ENCODE measurements around the gene GSE1.

GSE1 gene

DNA sequence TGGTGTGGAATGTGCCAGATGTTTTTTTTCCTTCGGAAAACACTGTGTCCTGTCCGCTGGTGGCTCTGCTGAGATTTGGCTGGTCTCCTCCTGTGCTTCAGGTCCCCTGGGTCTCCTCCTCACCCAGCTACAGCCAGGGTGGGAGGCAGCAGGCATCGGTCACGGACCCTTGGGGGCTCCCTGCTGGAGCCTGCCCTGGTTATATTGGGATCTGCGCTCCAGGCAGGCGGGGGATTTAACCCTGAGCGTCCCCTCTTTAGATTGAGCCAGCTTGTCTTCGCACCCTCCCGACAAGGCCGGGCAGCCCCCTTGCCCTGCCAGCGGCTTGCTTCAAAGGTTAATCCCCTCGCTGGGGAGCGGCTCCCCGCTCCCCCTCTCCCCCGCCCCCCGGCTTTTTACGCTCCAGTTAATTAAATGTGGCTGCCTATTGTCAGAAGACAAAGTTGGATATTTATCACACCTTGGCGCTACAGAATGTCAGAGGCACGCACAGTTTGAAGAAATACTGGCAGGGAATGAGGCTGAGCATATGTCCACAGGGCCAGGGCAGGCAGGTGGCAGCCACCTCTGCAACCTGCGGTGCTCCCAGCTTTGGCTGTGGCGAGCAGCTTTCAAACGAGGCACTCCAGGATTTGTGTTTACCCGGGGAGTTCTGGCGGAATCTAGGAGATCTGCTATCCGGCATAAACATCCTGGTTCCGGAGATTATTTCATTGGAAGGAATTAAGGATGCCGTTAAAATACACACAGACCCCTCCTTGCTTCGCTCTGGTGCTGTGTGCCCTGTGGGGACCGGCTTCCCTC is 38.2 kb upstream of the GSE1 start:
- DNase-seq (ENCODE audit: low read depth), result no peak

DNA sequence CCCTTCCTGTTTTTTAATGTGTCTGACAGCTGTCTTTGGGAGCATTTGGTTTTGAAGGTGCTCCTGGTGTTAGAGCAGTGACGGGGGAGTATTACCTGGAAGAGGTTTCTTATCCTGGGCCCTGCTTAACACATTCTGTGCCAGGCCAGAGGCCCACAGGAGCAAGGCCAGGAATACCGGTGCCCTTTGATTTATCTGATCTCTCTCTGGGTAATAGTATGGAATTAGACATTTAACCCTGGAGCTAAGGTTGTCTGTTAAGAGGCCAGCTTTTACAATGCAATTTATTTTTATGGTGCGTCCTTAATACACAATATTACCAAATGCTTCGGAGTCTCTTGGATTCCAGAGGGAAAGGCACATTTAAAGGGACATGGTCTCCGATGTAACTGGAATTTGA is 37.2 kb upstream of the GSE1 start:
- DNase-seq (ENCODE audit: low read depth), result no peak

DNA sequence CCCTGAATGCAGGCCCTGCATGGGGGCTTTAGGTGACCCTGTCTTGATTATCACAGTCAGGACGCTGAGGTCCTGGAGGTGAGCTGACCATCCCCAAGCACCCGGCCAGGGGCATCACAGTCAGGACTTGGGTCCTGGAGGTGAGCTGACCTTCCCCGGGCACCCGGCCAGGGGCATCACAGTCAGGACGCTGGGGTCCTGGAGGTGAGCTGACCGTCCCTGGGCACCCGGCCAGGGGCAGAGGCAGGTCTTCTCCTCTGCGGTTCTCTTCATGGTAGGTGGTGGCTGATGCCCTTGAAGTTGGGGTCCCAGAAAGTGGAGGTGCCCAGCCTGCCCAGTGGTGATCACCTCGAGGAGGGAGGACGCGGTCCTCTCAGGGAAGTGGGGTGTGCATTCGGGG is 36.2 kb upstream of the GSE1 start:
- DNase-seq (ENCODE audit: low read depth), result no peak

DNA sequence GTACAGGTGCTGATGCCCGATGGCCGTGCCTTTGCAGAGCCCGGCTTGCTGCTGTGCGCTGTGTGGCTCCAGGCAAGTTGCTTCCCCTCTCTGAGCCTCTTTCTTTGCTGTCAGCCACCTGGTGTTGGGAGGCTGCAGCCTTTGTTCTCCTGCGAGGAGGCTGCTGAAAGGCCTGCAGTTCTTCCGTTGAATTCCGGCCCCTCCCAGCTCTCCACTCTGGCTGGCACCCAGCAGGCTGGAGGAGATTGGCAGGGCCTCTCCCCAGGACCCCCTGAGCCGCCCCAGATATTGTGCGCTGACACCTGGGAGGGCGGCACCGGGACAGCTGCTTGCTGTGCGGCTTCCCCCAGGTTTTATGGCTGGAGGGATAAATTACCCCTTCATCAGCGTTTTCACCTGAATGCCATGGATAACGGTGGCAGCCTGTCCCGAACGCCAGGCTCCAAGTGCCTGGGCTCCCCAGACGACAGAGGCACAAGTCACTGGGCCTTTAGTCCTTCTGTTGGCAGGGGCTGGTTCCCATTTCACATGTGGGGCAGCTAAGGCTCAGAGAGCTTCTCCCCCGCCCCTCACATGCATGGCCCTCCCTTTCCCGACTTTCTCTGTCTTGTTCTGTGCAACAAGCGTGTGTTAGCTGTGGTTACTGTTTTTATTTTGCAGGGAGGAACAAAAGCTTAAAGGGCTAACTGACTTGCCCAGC is 35.1 kb upstream of the GSE1 start:
- DNase-seq (ENCODE audit: low read depth), result no peak

DNA sequence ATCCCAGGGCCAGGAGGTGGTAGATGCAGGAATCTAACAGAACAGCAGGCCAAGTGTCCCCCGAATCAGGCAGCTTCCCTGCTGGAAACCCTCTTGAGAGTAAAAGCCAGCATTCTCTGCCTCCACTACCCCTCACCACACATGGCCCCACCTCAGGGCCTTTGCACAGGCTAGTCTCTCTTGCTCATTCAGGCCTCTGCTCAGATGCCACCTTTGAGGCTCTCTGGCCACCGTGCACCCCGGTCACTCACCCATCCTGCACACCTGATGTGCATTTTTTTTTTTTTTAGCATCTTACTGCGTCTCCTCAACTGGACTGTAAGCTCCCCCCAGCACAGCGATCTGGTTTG is 34.5 kb upstream of the GSE1 start:
- DNase-seq (ENCODE audit: low read depth), result no peak

DNA sequence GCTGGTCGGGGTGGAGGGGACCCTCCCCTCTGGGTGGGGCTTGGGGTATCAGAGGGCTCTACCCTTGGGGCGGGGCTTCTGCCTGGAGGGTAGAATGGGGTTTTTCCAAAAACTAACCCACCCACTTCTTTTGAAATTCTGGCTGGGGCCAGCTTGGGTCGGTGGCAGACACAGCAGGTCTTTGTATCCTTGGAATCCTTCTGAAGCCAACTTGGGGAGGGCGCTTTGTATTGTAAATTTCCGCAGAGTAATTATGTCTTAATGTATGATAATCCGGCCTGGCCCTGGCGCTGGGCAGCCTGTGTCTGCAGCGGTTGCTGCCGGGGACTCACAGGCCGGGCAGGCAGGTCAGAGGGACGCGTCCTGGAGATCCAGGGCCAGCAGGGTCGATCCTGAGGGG is 33.9 kb upstream of the GSE1 start:
- DNase-seq (ENCODE audit: low read depth), result no peak

DNA sequence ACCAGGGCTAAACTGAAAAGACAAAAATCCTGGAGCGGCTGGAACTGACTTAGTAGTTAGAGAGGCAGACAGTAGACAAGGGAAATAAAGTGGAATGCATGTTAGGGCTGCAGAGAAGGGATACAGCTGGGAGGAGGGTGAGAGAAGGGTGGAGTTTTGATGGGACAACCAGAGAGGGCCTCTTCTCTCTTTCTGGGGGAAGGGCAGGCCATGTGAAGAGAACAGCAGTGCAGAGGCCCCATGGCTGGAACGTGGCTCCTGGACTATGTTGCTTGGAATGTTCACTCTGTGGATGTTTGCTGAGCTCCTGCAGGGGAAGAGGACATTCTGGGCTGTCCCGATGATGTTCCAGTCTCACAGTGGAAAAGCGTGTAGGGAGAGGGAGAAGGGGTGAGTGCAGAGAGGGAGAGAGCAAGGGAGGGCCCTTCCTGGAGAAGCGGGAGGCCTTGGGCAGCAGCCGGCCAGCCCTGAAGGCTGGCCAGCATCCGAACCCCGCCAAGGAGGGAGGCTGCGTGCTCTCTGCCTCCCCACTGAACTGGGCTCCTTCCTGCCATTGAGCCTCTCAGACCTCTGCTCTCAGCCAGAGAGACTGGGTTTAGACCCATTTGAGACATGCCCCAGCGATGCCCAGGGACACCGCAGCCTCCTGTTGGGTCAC is 33.1 kb upstream of the GSE1 start:
- no peak for DNase-seq (ENCODE audit: low read depth)

DNA sequence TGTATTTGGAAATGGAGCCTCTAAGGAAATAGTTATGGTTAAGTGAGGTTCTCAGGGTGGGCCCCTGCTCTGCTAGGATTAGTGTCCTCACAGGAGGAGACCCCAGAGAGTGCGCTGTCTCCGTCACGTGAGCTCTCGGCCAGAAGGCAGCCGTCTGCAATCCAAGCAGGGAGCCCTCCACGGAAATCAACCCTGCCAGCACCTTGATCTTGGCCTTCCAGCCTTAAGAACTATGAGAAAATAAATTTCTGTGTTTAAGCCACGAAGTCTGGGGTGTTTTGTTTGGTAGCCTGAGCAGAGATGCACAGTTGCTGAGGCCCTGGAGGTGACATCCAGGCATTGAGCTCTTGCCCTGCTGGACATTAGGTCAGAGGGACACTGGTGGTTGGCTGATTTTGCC is 32.4 kb upstream of the GSE1 start:
- no peak for DNase-seq (ENCODE audit: low read depth)

DNA sequence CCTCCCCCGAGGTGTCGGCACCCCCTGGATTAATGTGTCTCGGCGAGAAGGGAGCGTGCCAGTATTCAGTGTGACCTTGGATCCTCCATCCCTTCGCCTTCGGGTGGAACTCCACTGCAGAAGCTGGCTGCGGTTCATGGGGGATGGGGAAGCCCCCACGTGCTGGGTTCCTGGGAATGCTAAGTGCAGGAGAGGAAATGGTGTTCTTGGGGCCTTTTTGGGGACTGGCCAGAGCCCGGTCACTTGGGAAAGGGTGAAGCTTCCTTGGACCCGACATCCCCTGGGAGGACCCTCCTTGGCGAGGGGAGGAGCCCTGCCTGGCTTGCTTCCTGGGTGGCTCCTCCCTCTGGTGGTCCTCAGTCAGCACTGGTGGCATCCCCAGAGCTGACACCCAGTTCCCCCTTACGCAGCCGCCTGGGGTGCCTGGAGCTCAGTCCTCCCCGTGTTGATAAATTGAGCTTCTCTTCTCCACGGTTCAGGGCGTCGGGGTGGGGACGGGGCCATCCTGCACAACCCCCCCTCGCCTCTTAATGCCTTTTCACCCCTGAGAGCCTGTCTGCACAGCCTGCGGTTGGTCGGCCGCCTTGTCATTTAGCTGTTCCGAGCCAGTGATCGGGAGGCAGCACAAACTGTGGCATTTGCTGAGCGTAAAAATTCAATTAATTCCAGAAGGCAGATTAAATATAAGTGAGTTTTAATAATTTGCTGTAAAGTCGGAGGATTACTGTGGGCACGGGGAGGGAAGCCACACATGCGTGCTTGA is 30.7 kb upstream of the GSE1 start:
- DNase-seq (ENCODE audit: low read depth), result no peak

DNA sequence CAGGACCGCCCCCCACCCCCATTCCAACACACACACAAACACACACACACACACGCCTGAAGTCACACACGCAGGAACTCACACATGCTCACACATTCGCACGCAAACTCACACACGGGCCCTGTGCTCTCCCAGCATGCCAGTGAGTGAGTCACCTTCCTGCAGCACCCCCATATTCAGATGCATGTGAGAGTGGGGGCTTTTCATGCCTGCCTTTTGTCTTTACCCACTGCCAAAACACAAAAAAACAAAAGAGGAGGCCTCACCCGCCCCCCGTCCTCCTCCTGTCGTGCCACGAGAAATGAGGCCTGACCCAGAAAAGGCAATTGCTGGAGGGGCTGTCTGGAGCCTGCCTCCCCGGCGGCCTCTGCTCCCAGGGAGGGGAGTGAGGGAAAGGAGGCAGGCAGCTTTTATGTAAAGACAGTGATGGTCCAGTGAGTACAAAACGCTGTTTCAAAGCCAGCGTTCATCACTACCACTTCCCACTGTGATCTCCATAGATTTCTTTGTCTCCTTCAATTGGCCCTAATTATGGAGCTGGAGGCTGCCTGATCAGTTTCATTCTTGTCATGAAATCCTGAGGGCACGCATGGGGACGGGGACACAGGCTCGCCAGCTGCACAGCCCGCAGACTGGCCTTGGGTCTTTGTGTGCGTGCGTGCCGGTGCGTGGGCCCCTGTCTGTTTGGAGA is 29.5 kb upstream of the GSE1 start:
- peak; percentile 73 for DNase-seq (ENCODE audit: low read depth)

DNA sequence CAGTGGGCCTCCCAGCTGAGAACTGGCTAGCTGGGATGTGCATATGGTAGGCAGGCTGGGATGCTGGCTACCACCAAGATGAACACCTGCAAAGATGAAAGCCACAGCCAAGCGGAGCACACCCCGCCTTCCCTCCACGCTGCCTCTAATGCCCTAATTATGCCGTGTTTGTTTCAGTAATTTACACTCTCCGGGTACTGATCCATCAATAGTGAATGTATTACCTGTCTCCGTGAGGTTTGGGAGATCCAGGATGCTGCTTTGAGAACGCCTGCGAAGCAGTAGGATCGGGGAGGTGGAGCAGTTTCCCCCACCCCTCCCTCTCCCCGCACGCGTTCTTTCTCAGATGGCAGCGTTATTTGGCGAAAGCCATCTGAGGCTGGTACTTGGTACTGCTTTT is 28.9 kb upstream of the GSE1 start:
- DNase-seq (ENCODE audit: low read depth), result no peak

DNA sequence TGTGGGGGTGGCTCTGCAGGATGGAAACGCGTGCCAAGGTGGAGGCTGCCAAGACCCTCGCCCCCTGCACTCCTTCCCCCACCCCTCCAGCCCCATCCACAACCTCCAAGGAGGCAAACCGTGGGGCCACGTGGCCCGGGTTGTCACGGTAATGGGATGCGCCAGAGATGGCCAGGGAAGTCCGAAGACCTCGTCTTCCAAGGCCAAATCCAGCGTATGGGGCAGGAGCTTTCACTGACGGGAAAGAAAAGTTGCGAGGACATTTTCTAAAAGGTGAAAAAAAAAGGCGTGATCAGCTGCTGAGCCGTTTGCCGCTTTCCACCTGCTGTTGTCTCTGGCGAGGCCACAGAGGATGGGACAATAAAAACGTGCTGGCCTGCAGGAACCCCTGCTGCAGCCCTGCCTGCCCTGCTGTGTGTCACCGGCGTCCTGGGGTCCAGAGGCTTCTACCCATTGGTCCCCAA is 28.3 kb upstream of the GSE1 start:
- no peak for DNase-seq (ENCODE audit: low read depth)

DNA sequence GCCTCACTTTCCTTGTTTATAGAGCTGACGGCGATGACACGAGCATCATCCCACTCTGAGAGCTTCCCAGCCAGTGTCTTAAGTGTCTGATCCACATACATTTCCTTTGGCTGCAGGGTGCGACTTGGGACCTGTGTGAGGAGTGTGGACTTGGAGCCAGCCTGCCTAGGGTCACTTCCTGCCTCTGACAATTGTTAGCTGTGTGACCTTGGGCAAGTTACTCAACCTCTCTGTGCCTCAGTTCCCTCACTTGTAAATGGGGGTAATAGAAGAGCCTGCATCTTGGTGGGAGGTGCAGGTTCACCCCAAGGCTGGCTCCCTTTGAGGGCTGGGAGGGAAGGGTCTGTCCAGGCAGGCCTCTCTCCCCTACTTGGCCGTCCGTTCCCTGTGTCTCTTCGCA is 27.4 kb upstream of the GSE1 start:
- DNase-seq (ENCODE audit: low read depth), result no peak

DNA sequence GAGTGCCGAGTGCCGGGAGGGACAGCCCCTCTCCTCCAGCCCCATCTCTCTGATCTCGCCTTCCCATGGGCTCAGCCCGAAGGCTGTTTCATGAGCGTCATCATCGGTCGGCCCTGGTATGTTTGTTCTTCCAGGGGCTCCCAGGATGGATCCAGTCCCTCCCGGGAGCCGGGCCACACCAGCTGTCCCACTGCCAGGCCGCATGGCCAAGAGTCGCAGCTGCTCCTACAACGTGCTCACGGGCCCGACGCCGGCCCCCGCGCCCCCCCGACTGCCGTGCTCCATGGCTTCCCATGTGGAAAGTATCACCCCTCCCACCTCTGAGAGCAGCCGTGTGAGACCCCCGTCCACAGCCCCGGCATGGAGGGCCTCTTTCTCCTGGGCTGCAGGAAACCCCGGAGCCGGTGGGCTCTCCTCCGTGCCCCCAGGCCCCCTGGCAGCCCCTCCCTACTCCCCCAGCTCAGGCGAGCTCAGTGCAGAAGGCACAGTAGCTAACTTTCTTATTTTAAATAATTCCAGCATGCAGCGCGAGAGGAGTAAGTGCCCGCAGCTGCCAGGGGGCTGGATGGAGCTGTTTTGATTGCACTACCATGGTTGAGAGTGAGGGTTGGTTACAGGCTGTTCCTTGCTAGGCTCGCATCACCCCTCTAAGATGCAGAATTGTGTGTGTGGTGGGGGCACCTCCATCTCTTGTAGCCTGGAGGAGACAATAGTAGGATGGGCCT is 26.6 kb upstream of the GSE1 start:
- DNase-seq (ENCODE audit: low read depth), result no peak

DNA sequence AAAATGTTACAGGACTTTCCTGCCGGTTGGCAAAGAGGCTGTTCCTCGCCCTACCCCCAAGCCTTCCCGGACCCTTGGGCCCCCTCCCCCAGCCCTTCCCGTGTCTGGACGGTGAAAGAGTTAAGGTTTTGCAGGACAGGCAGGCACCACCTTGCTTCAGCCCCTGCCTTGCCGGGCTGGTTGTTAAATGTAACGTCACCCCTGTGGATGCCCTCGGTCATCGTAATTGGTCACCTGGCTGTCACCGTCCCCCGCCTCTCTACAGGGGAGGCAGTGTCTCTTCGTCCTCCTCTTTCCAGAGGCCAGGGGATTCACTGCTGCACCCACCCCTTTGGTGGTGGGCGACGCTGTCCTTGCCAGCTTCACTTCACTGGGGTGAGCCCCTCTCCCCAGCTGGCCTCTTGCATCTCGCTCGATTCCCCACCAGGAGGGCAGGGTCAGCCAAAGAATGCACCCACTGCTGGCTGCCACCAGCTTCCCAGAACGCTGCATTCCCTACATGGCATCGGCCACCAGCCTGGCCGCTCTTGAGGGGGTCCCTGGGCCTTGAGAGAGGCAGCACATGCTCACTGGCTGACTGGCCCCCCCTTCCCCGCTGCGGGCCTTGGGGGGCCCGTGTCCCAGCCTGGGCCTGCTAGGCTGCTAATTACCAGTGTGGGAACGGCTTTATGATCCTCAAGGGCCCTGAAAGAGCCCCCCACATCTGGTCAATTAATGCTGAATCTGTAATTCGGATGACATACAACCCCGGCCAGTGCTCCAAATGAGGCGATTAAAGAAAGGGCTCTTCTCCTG is 25.2 kb upstream of the GSE1 start:
- DNase-seq (ENCODE audit: low read depth), result no peak

DNA sequence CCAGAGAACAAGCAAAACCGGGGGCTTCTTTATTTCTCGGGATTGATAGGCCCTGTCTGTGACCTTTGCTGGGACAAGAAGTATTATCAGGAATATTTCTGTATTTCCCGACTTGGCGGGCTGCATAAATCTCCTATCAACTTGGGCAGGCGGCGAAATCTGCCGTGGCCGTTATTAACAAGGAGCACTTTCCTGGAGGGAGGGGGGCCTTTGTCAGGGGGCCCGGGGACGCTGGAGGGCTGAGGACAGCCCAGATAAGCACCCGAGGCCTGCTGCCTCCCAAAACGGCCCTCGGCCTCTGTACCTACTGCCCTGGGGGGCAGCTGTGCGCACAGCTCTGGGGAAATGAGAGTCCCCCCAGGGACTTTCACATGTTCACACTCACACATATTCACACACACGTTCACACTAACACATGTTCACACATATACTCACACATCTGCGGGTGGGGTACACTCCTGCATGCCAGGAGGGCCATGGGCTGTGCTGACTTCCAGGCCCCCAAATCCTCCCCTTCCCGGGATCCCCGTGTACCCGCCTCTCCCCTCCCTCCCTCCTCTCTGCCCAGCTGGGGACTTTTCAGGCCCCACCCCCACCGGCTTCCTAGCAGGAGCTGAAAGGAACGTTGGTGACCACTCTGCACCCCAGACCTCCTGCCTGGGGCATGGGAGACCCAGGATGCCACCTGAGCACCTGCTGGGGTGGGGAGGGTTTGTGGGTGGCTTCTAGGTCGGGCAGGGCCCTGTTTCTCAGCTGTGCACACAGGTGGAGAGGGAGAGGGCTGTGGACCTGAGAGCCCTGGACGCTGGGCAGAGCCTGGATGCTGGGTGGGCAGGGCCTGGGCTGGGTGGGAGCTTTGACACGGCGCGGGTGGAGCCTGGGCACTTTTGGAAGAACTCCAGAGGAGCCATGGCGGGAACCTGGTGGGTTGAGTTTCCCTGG is 24.3 kb upstream of the GSE1 start:
- no peak for DNase-seq (ENCODE audit: low read depth)

DNA sequence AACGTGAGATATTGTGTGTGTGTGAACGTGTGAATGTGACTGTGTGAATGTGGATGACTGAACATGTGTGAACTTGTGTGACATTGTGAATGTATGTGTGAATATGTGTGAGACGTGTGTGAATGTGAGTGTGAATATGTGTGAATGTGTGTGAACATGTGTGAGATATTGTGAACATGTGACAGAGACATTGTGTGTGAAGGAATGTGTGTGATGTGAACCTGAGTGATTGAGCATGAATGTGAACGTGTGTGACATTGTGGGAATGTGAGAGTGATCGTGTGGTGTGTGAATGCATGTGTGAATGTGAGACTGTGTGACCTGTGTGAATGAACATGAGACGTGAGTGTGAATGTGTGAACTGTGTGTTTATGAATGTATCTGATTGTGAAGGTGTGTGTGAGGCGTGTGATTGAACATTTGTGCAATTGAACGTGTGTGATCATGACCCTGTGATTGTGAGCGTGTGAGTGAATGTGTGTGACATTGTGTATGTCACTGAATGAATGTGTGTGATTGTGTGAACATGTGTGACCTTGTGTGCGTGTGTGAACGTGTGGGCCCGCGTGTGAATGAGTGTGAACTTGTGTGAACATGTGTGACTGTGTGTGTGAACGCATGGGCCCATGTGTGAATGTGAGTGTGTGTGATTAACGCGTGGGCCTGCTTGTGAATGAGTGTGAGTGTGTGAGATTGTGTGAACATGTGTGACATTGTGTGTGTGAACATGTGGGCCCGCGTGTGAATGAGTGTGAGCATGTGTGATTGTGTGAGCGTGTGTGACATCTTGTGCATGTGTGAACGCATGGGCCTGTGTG is 23.2 kb upstream of the GSE1 start:
- no peak for DNase-seq (ENCODE audit: low read depth)

DNA sequence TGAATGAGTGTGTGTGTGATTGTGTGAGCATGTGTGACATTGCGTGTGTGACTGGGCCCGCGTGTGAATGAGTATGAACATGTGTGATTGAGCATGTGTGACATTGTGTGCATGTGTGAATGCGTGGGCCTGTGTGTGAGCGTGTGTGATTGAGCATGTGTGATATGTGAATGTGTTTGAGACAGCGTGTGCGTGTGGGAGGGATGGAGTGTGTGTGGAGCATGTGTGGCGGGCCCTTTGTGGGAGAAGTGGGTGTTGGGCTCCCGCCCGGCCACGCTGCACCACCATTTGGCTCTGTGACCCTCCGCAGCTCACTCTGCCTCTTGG is 22.7 kb upstream of the GSE1 start:
- no peak for DNase-seq (ENCODE audit: low read depth)

DNA sequence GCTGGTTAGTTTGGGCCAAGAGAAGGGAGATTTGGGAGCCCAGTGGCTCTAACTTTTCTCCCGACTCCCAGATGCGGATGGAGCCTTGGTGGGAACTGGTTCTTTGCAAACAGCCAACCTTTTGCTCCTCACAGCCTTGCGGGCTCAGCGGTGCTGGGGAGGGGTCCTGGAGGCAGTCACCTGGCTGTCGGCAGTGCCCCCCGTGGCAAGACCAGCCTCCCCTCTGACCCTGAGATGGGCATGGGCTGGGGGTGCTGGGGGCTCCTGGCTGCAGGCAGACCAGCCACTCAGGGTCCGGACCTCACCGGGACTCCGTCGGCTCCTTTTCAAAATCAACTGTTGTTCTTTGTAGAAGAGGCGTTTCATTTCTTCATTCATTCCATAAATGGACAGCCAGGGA is 21.7 kb upstream of the GSE1 start:
- no peak for DNase-seq (ENCODE audit: low read depth)
